Endothelial cell of umbilical vein (primary cell): ENCODE results near the gene HUWE1.

ENCODE experiments used
- EZH2 ChIP-seq: IDR thresholded peaks from 2 replicates; pipeline ENCODE4 v1.6.1; 2012; ENCODE audit warnings: borderline replicate concordance, low read depth, mild to moderate bottlenecking, moderate library complexity, low read length, inconsistent platforms; ENCODE audit not compliant: severe bottlenecking
- GATA2 ChIP-seq: IDR thresholded peaks from 2 replicates; pipeline ENCODE4 v1.7.0; 2011; ENCODE audit warnings: low read depth, mild to moderate bottlenecking, moderate library complexity, mixed read lengths, low read length; ENCODE audit not compliant: insufficient read length, insufficient read depth
- JUN ChIP-seq: IDR thresholded peaks from 2 replicates; pipeline ENCODE4 v1.6.1; 2011; ENCODE audit warnings: borderline replicate concordance, low read depth; ENCODE audit not compliant: insufficient read length, insufficient read depth
- MAX ChIP-seq: IDR thresholded peaks from 2 replicates; pipeline ENCODE4 v1.6.1; 2011; ENCODE audit not compliant: insufficient read depth, insufficient read length
- MYC ChIP-seq: IDR thresholded peaks from one replicate; pipeline ENCODE4 v1.6.1; 2011; ENCODE audit warnings: mild to moderate bottlenecking, low read depth, low read length
- POLR2A ChIP-seq: IDR thresholded peaks from 2 replicates; pipeline ENCODE4 v1.6.1; 2012; ENCODE audit warnings: low read depth, mild to moderate bottlenecking, control low read depth, low read length
- POLR2AphosphoS5 ChIP-seq: IDR thresholded peaks from 2 replicates; pipeline ENCODE4 v1.6.1; 2012; ENCODE audit warnings: low read depth, mild to moderate bottlenecking, control low read depth, low read length, moderate library complexity; ENCODE audit not compliant: insufficient read depth
- TF ChIP-seq, protein P1 (sequence below), 2 donors: IDR thresholded peaks; 1 replicate in 1 of 2; 2 replicates in 1 of 2; pipeline ENCODE4 v1.5.1; 2011; ENCODE audit warnings: low read length in 2 of 2, mild to moderate bottlenecking in 2 of 2, moderate library complexity in 2 of 2, control low read depth in 1 of 2, inconsistent platforms in 1 of 2, low read depth in 1 of 2; ENCODE audit not compliant: insufficient read depth in 1 of 2; ENCODE audit errors: extremely low read depth in 1 of 2

GRCh38 chrX:53599781-53600396 lies 86.6 kb downstream of the HUWE1 start:
- no peak for TF ChIP-seq POLR2AphosphoS5
- no peak for TF ChIP-seq MAX
- TF ChIP-seq, protein P1, sequence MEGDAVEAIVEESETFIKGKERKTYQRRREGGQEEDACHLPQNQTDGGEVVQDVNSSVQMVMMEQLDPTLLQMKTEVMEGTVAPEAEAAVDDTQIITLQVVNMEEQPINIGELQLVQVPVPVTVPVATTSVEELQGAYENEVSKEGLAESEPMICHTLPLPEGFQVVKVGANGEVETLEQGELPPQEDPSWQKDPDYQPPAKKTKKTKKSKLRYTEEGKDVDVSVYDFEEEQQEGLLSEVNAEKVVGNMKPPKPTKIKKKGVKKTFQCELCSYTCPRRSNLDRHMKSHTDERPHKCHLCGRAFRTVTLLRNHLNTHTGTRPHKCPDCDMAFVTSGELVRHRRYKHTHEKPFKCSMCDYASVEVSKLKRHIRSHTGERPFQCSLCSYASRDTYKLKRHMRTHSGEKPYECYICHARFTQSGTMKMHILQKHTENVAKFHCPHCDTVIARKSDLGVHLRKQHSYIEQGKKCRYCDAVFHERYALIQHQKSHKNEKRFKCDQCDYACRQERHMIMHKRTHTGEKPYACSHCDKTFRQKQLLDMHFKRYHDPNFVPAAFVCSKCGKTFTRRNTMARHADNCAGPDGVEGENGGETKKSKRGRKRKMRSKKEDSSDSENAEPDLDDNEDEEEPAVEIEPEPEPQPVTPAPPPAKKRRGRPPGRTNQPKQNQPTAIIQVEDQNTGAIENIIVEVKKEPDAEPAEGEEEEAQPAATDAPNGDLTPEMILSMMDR (IDR thresholded peaks at IDR 0.05; ENCODE audit: extremely low read depth in 1 of 2, insufficient read depth in 1 of 2, low read depth in 1 of 2, low read length in 2 of 2) = no peak
- no peak for TF ChIP-seq POLR2A
- no peak for TF ChIP-seq EZH2
- peak; percentile 30 for TF ChIP-seq JUN
- no peak for TF ChIP-seq GATA2
- no peak for TF ChIP-seq MYC
